Caco-2 (cell line): Measurements from ENCODE around the gene MESD. TPM values are rescaled to one million over a fixed set of nuclear protein-coding genes. Genes with fewer than 3 reads are reported as not detected.

Experiments used
- BruUV-seq: library from RNA; stranded (reverse); fragments of 400-500 nt; replicated peaks from 2 replicates; lab custom pipeline; 2021; lab: Mats Ljungman, UMichigan
- CTCF ChIA-PET: fragments of 300-600 bp; sonication (Branson Sonifier 250); formaldehyde crosslinking; loops from one replicate; lab custom pipeline; 2022; ENCODE audit warnings: antibody characterized with exemption; lab: Charles Lee
- POLR2A ChIA-PET: fragments of 300-600 bp; sonication (Branson Sonifier 250); formaldehyde crosslinking; loops from one replicate; lab custom pipeline; 2022; ENCODE audit warnings: antibody characterized with exemption; lab: Charles Lee
- DNase-seq, 2 experiments: peaks; one replicate each; pipeline versions ENCODE4 v3.0.0 to v3.0.0-alpha.2; 2020 to 2022
- H3K27me3 ChIP-seq: replicated peaks from 2 replicates; pipeline ENCODE4 v1.6.0; 2011; ENCODE audit warnings: low read length; ENCODE audit not compliant: control insufficient read depth, insufficient read depth
- H3K36me3 ChIP-seq: 2 replicates; pipeline ENCODE4 v1.5.1; 2011; ENCODE audit warnings: low read length; ENCODE audit not compliant: control insufficient read depth, insufficient read depth
- H3K4me1 ChIP-seq: fragments of 250-450 bp; sonication (Bioruptor Pico); 2 replicates; pipeline ENCODE4 v1.5.1; 2020; ENCODE audit warnings: mild to moderate bottlenecking
- H3K4me3 ChIP-seq: 2 replicates; pipeline ENCODE4 v1.5.1; 2011; ENCODE audit warnings: low read depth, mild to moderate bottlenecking, control low read depth, low read length
- H3K9me3 ChIP-seq: fragments of 250-450 bp; sonication (Bioruptor Pico); 2 replicates; pipeline ENCODE4 v1.5.1; 2020; ENCODE audit warnings: mild to moderate bottlenecking, moderate library complexity
- H3K27ac Mint-ChIP-seq: one replicate; pipeline ENCODE4 v1.8.0; 2022; ENCODE audit warnings: mixed read lengths; ENCODE audit not compliant: unreplicated experiment
- H3K27me3 Mint-ChIP-seq: one replicate; pipeline ENCODE4 v1.8.0; 2022; ENCODE audit warnings: mixed read lengths; ENCODE audit not compliant: insufficient read depth, unreplicated experiment
- H3K36me3 Mint-ChIP-seq: one replicate; pipeline ENCODE4 v1.8.0; 2022; ENCODE audit warnings: mild to moderate bottlenecking, mixed read lengths; ENCODE audit not compliant: insufficient read depth, unreplicated experiment
- H3K4me1 Mint-ChIP-seq: one replicate; pipeline ENCODE4 v1.8.0; 2022; ENCODE audit warnings: low read depth, mixed read lengths; ENCODE audit not compliant: unreplicated experiment
- H3K4me3 Mint-ChIP-seq: one replicate; pipeline ENCODE4 v1.8.0; 2022; ENCODE audit warnings: mild to moderate bottlenecking, moderate library complexity, mixed read lengths; ENCODE audit not compliant: unreplicated experiment
- H3K9me3 Mint-ChIP-seq: one replicate; pipeline ENCODE4 v1.8.0; 2022; ENCODE audit warnings: mixed read lengths; ENCODE audit not compliant: unreplicated experiment
- intact Hi-C: fragments of 100-400 bp; cut with micrococcal nuclease; formaldehyde crosslinking; loops from one replicate; pipeline ENCODE4 v1.10.0; 2022; ENCODE audit not compliant: unreplicated experiment
- total RNA-seq: library from RNA; stranded (reverse); gene quantifications from 2 replicates; pipeline ENCODE4 v1.2.3, GENCODE V29; 2022
- TF ChIP-seq, protein P1 (sequence below), 2 experiments: fragments of 200-600 bp in 1 of 2; IDR thresholded peaks; 1 replicate in 1 of 2; 2 replicates in 1 of 2; pipeline versions ENCODE4 v1.5.1 to v1.8.0; 2011 to 2022; ENCODE audit warnings: antibody characterized with exemption in 1 of 2, control low read depth in 1 of 2, inconsistent platforms in 1 of 2, low read depth in 1 of 2, low read length in 1 of 2, mild to moderate bottlenecking in 1 of 2, moderate library complexity in 1 of 2; ENCODE audit not compliant: insufficient read depth in 1 of 2, severe bottlenecking in 1 of 2, unreplicated experiment in 1 of 2

The MESD gene
- total RNA-seq, 1 experiment from 2014 or later = 30.3 TPM

DNA sequence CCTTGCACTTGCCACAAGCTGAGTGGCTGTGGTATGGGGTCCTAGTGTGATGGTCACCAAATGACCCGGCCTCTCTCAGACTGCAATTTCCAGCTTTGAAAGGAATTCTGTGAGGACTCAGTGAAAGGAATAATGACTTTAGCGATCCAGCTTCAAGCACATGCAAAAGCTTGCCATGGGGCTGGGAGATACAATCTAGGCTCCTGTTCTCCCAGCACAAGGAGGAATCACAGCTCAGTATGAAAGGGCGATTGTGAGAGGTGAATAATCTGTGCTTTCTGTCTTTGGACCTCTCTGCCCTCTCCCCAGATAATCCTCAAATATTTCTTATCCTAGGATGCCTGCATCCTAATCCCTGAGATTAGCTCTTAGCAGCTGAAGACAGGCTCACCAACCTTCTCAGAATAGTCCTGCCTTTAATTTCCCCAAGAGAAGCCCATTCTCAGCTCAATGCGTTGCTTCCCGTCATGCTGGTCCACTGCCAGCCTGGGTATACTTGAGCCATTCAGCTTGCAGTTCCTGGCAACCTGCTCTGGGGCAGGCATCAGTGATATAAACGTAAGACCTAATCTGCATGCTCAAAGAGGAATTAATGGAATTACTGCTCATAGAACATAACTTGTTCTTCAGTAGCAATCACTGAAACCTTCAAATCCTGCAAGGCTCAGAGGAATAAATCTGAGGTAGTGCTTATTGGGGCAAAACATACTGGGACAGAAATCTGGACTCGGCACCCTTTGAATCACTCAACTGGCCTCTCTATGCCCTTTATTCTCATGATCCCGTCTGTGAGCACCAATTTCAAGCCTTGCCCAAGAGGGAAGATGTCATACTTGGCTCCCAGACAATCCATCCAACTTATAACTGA, 26.2 kb upstream of the MESD start:
- Histone ChIP-seq H3K9me3 (no peaks in the 10 kb centered on the region; the same call in 1 of the 2 replicates), H3K36me3 (no peaks in the 10 kb centered on the region), H3K4me1 (no peaks in the 10 kb centered on the region), H3K27me3 (no peaks in the 10 kb centered on the region), H3K4me3 (no peak overlapping the region)
- no peak for DNase-seq
- Mint-ChIP-seq H3K36me3 (peaks cover 1% of the 10 kb centered on the region), H3K4me1 (no peaks in the 10 kb centered on the region), H3K9me3 (no peaks in the 10 kb centered on the region), H3K27ac (no peak overlapping the region), H3K4me3 (no peak overlapping the region), H3K27me3 (no peaks in the 10 kb centered on the region)
- ChIA-PET CTCF (no interaction called here), POLR2A (no interaction called here)
- BruUV-seq = no TSS peak
- intact Hi-C loops = no loop called here
- TF ChIP-seq, protein P1, sequence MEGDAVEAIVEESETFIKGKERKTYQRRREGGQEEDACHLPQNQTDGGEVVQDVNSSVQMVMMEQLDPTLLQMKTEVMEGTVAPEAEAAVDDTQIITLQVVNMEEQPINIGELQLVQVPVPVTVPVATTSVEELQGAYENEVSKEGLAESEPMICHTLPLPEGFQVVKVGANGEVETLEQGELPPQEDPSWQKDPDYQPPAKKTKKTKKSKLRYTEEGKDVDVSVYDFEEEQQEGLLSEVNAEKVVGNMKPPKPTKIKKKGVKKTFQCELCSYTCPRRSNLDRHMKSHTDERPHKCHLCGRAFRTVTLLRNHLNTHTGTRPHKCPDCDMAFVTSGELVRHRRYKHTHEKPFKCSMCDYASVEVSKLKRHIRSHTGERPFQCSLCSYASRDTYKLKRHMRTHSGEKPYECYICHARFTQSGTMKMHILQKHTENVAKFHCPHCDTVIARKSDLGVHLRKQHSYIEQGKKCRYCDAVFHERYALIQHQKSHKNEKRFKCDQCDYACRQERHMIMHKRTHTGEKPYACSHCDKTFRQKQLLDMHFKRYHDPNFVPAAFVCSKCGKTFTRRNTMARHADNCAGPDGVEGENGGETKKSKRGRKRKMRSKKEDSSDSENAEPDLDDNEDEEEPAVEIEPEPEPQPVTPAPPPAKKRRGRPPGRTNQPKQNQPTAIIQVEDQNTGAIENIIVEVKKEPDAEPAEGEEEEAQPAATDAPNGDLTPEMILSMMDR (IDR thresholded peaks at IDR 0.05; ENCODE audit: insufficient read depth in 1 of 2, low read depth in 1 of 2, low read length in 1 of 2, severe bottlenecking in 1 of 2, unreplicated experiment in 1 of 2) = no peak

DNA sequence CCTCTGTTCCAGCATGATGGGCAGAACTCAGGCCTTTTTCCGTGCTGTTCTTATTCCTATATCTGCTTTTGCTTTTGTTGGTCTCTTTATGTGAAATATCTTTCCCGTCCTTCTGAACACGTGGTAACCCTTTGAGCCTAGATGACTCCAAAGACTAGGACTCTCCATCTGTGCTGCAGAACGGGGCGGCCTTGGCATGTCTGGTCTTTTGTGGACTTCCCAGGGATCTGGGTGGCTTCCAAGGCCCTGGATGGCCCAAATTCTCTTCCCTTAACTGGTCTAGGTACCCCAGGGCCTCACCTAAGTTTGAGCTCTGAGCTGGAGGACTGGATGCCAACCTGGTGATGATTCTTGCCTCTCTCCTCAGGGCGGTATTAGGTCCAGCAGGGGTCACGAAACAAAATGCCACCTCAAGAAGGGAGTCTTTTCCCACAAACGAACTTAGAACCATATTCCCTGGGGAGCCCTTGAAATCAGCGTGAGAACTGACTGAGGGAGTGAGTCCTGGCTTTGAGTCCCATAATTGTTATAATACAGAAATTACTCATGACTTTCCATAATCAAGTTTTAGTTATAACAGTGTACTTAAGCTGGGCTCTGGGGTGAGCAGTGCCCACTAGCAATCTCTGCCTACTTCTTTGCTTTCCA, 25.0 kb upstream of the MESD start:
- Histone ChIP-seq H3K27me3 (no peaks in the 10 kb centered on the region), H3K36me3 (no peaks in the 10 kb centered on the region), H3K4me1 (no peaks in the 10 kb centered on the region), H3K4me3 (no peak overlapping the region), H3K9me3 (no peaks in the 10 kb centered on the region)
- no peak overlapping the region for H3K4me3 Mint-ChIP-seq
- ChIA-PET CTCF (no interaction called here), POLR2A (no interaction called here)
- intact Hi-C loops = no loop called here
- TF ChIP-seq, protein P1 (IDR thresholded peaks at IDR 0.05; ENCODE audit: insufficient read depth in 1 of 2, low read depth in 1 of 2, low read length in 1 of 2, severe bottlenecking in 1 of 2, unreplicated experiment in 1 of 2) = no peak
- no peaks in the 10 kb centered on the region for H3K4me1 Mint-ChIP-seq
- H3K27me3 Mint-ChIP-seq = no peaks in the 10 kb centered on the region
- H3K27ac Mint-ChIP-seq = no peak overlapping the region
- peaks cover 6% of the 10 kb centered on the region for H3K36me3 Mint-ChIP-seq
- DNase-seq = no peak
- no peaks in the 10 kb centered on the region for H3K9me3 Mint-ChIP-seq
- BruUV-seq = no TSS peak

DNA sequence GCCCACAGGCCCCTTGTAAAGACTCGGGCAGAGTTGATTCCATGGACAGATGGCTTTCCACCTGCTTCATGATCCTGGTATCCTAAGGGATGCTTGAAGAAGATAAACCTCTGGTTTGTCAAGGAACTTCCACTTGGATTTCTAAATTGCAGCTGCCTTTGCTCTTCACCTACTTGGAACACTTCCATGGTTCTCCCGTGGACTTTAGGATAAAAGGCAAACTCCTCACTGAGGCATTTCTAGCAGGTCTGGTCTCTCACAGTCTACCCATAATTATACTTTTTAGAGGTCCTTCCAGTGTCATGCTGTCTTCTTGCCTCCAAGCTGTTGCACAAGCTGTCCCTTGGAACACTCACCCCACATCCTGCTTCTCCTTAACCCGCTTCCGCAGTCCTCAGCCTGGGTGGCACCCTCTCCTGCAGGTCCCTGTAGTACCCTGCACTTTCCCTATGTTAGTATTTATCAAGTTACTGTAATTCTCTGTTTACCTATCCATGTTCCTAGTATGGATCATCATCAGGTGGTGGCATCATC, 23.8 kb upstream of the MESD start:
- Histone ChIP-seq H3K36me3 (no peaks in the 10 kb centered on the region), H3K9me3 (no peaks in the 10 kb centered on the region), H3K4me3 (no peak overlapping the region), H3K27me3 (no peaks in the 10 kb centered on the region), H3K4me1 (0 out of 2 replicates have a peak, but pooled peaks cover 1% of the 10 kb centered on the region)
- BruUV-seq = no TSS peak
- H3K4me3 Mint-ChIP-seq = no peak overlapping the region
- no peak overlapping the region for H3K27ac Mint-ChIP-seq
- no peaks in the 10 kb centered on the region for H3K9me3 Mint-ChIP-seq
- no peaks in the 10 kb centered on the region for H3K4me1 Mint-ChIP-seq
- CTCF ChIA-PET = no interaction called here
- intact Hi-C loops = no loop called here
- H3K36me3 Mint-ChIP-seq = peaks cover 6% of the 10 kb centered on the region
- TF ChIP-seq, protein P1 (IDR thresholded peaks at IDR 0.05; ENCODE audit: insufficient read depth in 1 of 2, low read depth in 1 of 2, low read length in 1 of 2, severe bottlenecking in 1 of 2, unreplicated experiment in 1 of 2) = no peak
- no peak for DNase-seq
- POLR2A ChIA-PET = no interaction called here
- no peaks in the 10 kb centered on the region for H3K27me3 Mint-ChIP-seq
